Measurements from ENCODE around the gene OSBPL1A.

DNA sequence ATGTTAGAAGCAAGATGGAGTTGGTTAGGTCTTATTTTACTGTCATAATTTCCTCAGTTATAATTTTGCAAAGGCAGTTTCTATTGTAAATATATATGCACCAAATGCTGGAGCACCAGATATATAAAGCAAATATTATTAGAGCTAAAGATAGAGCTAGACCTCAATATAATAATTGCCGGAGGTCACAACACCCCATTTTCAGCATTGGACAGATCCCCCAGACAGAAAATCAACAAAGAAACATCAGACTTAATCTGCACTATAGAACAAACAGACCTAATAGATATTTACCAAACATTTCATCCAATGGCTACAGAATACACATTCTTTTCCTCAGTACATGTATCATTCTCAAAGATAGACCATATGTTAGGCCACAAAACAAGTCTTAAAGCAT is 143.6 kb downstream of the OSBPL1A start:
- TF ChIP-seq, protein P1, sequence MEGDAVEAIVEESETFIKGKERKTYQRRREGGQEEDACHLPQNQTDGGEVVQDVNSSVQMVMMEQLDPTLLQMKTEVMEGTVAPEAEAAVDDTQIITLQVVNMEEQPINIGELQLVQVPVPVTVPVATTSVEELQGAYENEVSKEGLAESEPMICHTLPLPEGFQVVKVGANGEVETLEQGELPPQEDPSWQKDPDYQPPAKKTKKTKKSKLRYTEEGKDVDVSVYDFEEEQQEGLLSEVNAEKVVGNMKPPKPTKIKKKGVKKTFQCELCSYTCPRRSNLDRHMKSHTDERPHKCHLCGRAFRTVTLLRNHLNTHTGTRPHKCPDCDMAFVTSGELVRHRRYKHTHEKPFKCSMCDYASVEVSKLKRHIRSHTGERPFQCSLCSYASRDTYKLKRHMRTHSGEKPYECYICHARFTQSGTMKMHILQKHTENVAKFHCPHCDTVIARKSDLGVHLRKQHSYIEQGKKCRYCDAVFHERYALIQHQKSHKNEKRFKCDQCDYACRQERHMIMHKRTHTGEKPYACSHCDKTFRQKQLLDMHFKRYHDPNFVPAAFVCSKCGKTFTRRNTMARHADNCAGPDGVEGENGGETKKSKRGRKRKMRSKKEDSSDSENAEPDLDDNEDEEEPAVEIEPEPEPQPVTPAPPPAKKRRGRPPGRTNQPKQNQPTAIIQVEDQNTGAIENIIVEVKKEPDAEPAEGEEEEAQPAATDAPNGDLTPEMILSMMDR (IDR thresholded peaks at IDR 0.05), result no peak
- no peak for TF ChIP-seq POLR2A (IDR thresholded peaks at IDR 0.05)

Measured in esophagus squamous epithelium (tissue), 4 donors.